Mucosa of stomach (tissue), 1 donor: ENCODE data around the gene GLRX.
"Not testable (repeated sequence)": the region's sequence is repeated elsewhere in the genome, so short reads cannot be mapped to it uniquely, and the experiment has no call there.

ENCODE experiments used
- H3K27me3 ChIP-seq: one replicate; pipeline ENCODE4 v1.7.0; 2013; ENCODE audit warnings: mild to moderate bottlenecking, low read length; ENCODE audit not compliant: control insufficient read depth, insufficient read depth
- H3K36me3 ChIP-seq: one replicate; pipeline ENCODE4 v1.7.0; 2013; ENCODE audit warnings: low read length; ENCODE audit not compliant: control insufficient read depth, insufficient read depth
- H3K4me1 ChIP-seq: one replicate; pipeline ENCODE4 v1.7.0; 2013; ENCODE audit warnings: mild to moderate bottlenecking, low read length; ENCODE audit not compliant: control insufficient read depth, insufficient read depth
- H3K4me3 ChIP-seq: one replicate; pipeline ENCODE4 v1.7.0; 2013; ENCODE audit warnings: low read length
- H3K9ac ChIP-seq: one replicate; pipeline ENCODE4 v1.7.0; 2013; ENCODE audit warnings: mild to moderate bottlenecking, low read length, moderate library complexity
- H3K9me3 ChIP-seq: one replicate; pipeline ENCODE4 v1.7.0; 2013; ENCODE audit warnings: mild to moderate bottlenecking, low read length, moderate library complexity; ENCODE audit not compliant: control insufficient read depth
- donor health status: Pancreatic carcinoma.

Gene GLRX

GRCh38 chr5:95861221-95861863, 38.8 kb upstream of the GLRX start:
- no peak overlapping the region for H3K9ac ChIP-seq
- no peaks in the 10 kb centered on the region for H3K9me3 ChIP-seq
- H3K36me3 ChIP-seq, result no peaks in the 10 kb centered on the region
- no peaks in the 10 kb centered on the region for H3K27me3 ChIP-seq
- H3K4me1 ChIP-seq, result peaks cover 34% of the 10 kb centered on the region
- H3K4me3 ChIP-seq, result no peak overlapping the region

- peaks cover 26% of the 10 kb centered on the region for H3K4me1 ChIP-seq
- no peak overlapping the region for H3K4me3 ChIP-seq
- no peaks in the 10 kb centered on the region for H3K36me3 ChIP-seq
- no peaks in the 10 kb centered on the region for H3K27me3 ChIP-seq
- no peak overlapping the region for H3K9ac ChIP-seq
- no peaks in the 10 kb centered on the region for H3K9me3 ChIP-seq
Measured at GRCh38 chr5:95859661-95860060, 37.1 kb upstream of the GLRX start.

- Histone ChIP-seq H3K27me3 (no peaks in the 10 kb centered on the region), H3K9me3 (no peaks in the 10 kb centered on the region), H3K4me3 (no peak overlapping the region), H3K36me3 (no peaks in the 10 kb centered on the region), H3K4me1 (peaks cover 23% of the 10 kb centered on the region), H3K9ac (no peak overlapping the region)
Measured at GRCh38 chr5:95858661-95859595, 36.4 kb upstream of the GLRX start.

- no peaks in the 10 kb centered on the region for H3K9me3 ChIP-seq
- no peak overlapping the region for H3K4me3 ChIP-seq
- H3K4me1 ChIP-seq, result peaks cover 19% of the 10 kb centered on the region
- H3K36me3 ChIP-seq, result no peaks in the 10 kb centered on the region
- H3K27me3 ChIP-seq, result no peaks in the 10 kb centered on the region
- no peak overlapping the region for H3K9ac ChIP-seq
Measured at GRCh38 chr5:95858023-95858461, 35.5 kb upstream of the GLRX start.

- Histone ChIP-seq H3K27me3 (no peaks in the 10 kb centered on the region), H3K36me3 (no peaks in the 10 kb centered on the region), H3K4me3 (no peak overlapping the region), H3K9ac (peak overlapping the region; percentile 8), H3K4me1 (peaks cover 16% of the 10 kb centered on the region), H3K9me3 (no peaks in the 10 kb centered on the region)
Measured at GRCh38 chr5:95857185-95857945, 34.8 kb upstream of the GLRX start.

- Histone ChIP-seq H3K36me3 (no peaks in the 10 kb centered on the region), H3K9ac (no peak overlapping the region), H3K4me3 (no peak overlapping the region), H3K27me3 (no peaks in the 10 kb centered on the region), H3K4me1 (peaks cover 9% of the 10 kb centered on the region), H3K9me3 (no peaks in the 10 kb centered on the region)
Measured at GRCh38 chr5:95856501-95856981, 34.0 kb upstream of the GLRX start.

GRCh38 chr5:95853490-95853889, 31.0 kb upstream of the GLRX start:
- no peaks in the 10 kb centered on the region for H3K36me3 ChIP-seq
- no peak overlapping the region for H3K9ac ChIP-seq
- no peak overlapping the region for H3K4me3 ChIP-seq
- H3K27me3 ChIP-seq, result no peaks in the 10 kb centered on the region
- H3K4me1 ChIP-seq, result peaks cover 4% of the 10 kb centered on the region
- H3K9me3 ChIP-seq, result no peaks in the 10 kb centered on the region

GRCh38 chr5:95852567-95852966, 30.0 kb upstream of the GLRX start:
- Histone ChIP-seq H3K9ac (no peak overlapping the region), H3K4me3 (no peak overlapping the region), H3K4me1 (peaks cover 4% of the 10 kb centered on the region), H3K9me3 (no peaks in the 10 kb centered on the region), H3K27me3 (no peaks in the 10 kb centered on the region), H3K36me3 (no peaks in the 10 kb centered on the region)

GRCh38 chr5:95851141-95851540, 28.6 kb upstream of the GLRX start:
- not testable (repeated sequence) for H3K27me3 ChIP-seq, H3K9me3 ChIP-seq, H3K4me1 ChIP-seq, H3K36me3 ChIP-seq, H3K9ac ChIP-seq, H3K4me3 ChIP-seq

GRCh38 chr5:95850391-95850894, 27.9 kb upstream of the GLRX start:
- Histone ChIP-seq H3K27me3 (no peaks in the 10 kb centered on the region), H3K9me3 (no peaks in the 10 kb centered on the region), H3K9ac (no peak overlapping the region), H3K4me1 (peaks cover 4% of the 10 kb centered on the region), H3K36me3 (no peaks in the 10 kb centered on the region), H3K4me3 (no peak overlapping the region)

GRCh38 chr5:95848701-95849100, 26.2 kb upstream of the GLRX start:
- H3K4me3 ChIP-seq, result no peak overlapping the region
- no peak overlapping the region for H3K9ac ChIP-seq

GRCh38 chr5:95847261-95847592, 24.7 kb upstream of the GLRX start:
- H3K36me3 ChIP-seq, result no peaks in the 10 kb centered on the region
- no peak overlapping the region for H3K4me3 ChIP-seq
- no peak overlapping the region for H3K9ac ChIP-seq
- peaks cover 3% of the 10 kb centered on the region for H3K4me1 ChIP-seq
- no peaks in the 10 kb centered on the region for H3K27me3 ChIP-seq
- H3K9me3 ChIP-seq, result no peaks in the 10 kb centered on the region

More at GRCh38 chr5:95848701-95849100, 26.2 kb upstream of the GLRX start:
- H3K9me3 ChIP-seq, result no peaks in the 10 kb centered on the region
- no peaks in the 10 kb centered on the region for H3K27me3 ChIP-seq
- peaks cover 4% of the 10 kb centered on the region for H3K4me1 ChIP-seq
- no peaks in the 10 kb centered on the region for H3K36me3 ChIP-seq
